H54 (cell line): ENCODE data around the gene TBC1D2B.

Experiments
- DNase-seq: peaks from one replicate; pipeline ENCODE4 v3.0.0; 2011; ENCODE audit warnings: low spot score, mixed read lengths; ENCODE audit not compliant: insufficient read length
- FAIRE-seq: peaks from 3 replicates; lab custom pipeline; 2011; peaks lifted over from hg19 to GRCh38; lab: Jason Lieb, UNC
- POLR2A ChIP-seq: IDR thresholded peaks from 2 replicates; pipeline ENCODE4 v1.6.1; 2011; ENCODE audit warnings: low read depth, mild to moderate bottlenecking, low read length

TBC1D2B gene

GRCh38 chr15:78049691-78050440 lies 27.6 kb downstream of the TBC1D2B start:
- no peak for FAIRE-seq
- TF ChIP-seq POLR2A = no peak
- DNase-seq = no peak

- DNase-seq = no peak
- no peak for FAIRE-seq
- TF ChIP-seq POLR2A = no peak
Measured at GRCh38 chr15:78048628-78048920, 28.9 kb downstream of the TBC1D2B start.

- DNase-seq (no peak), FAIRE-seq (no peak)
- TF ChIP-seq POLR2A = no peak
Measured at GRCh38 chr15:78047761-78048627, 29.5 kb downstream of the TBC1D2B start.

- DNase-seq (no peak), FAIRE-seq (no peak)
- TF ChIP-seq POLR2A = no peak
Measured at GRCh38 chr15:78046796-78047341, 30.6 kb downstream of the TBC1D2B start.

DNA sequence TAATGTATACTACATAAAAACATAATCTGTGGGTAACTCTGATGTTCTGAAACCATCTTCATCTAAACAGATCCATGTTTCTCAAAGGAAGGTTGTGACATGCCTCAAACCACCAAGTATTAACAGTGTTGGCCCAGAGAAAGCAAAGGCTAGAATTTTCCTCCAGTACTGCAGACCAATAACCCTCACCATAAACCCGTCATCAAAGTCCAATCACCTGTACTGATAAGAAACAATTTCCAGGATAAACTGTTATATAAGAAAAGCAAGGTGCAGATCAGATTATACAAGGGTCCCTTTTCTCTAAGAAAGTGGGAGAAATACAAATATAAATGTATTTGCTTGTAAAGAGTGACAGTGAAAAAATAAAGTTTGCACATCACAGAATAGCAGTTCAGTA lies 32.3 kb downstream of the TBC1D2B start:
- FAIRE-seq (no peak), DNase-seq (no peak)
- TF ChIP-seq POLR2A = no peak

DNA sequence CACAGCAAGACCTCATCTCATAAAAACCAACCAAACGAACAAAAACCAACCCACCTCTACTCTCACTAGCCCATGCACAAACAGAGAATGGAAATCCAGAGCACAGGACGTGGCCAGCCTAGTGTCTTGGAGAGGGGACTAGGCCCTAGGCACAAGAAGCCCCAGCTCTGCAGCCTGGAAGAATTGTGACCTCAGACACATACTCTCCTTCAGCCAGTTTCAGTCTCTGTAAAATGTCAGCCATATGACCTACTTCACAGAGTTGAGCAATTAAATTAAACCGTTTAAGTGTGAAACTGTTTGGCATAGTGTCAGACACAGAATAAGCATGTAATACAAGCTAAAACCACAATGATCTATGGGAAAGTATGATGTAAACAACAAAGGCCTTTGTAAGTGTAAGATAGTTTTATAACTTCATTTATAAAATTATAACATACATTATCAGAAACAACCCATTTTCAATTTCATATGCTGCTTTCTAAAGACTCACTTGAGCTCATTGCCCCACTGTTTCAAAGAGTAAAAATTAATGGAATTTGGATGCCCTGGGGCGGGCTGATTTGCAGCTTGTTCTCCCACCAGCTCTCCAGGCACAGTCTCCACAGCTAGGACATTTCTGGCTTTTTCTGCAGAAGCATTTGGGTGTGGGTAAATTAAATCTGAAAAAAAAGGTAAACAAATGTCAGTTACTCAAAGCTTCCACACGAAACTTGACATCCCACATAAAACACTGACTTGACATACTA lies 32.9 kb downstream of the TBC1D2B start:
- DNase-seq = no peak
- no peak for FAIRE-seq
- no peak for TF ChIP-seq POLR2A

GRCh38 chr15:78041946-78042345 lies 35.6 kb downstream of the TBC1D2B start:
- no peak for FAIRE-seq
- TF ChIP-seq POLR2A = no peak
- no peak for DNase-seq

DNA sequence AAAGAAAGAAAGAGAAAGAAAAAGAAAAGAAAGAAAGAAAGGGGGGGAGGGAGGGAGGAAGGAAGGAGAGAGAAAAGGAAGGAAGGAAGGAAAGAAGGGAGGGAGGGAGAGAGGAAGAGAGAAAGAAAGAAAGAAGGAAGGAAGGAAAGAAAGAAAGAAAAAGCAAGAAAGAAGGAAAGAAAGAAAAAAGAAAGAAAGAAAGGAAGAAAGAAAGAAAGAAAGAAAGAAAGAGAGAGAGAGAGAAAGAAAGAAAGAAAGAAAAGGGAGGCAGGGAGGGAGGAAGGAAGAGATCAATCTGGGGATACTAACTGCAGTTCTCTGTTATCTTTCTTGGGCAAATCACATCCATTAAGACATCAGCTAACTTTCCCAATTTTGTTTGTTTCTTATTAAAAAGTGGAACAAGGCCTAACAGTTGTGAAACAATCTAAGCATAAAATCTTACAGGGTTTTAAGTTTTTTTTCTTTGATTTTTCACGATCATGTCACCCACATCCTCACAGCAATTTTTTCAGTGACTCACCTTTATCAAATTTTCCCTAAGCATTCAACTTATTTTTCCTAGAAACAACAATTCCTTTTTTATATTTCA lies 36.8 kb downstream of the TBC1D2B start:
- no peak for DNase-seq
- no peak for TF ChIP-seq POLR2A
- no peak for FAIRE-seq

DNA sequence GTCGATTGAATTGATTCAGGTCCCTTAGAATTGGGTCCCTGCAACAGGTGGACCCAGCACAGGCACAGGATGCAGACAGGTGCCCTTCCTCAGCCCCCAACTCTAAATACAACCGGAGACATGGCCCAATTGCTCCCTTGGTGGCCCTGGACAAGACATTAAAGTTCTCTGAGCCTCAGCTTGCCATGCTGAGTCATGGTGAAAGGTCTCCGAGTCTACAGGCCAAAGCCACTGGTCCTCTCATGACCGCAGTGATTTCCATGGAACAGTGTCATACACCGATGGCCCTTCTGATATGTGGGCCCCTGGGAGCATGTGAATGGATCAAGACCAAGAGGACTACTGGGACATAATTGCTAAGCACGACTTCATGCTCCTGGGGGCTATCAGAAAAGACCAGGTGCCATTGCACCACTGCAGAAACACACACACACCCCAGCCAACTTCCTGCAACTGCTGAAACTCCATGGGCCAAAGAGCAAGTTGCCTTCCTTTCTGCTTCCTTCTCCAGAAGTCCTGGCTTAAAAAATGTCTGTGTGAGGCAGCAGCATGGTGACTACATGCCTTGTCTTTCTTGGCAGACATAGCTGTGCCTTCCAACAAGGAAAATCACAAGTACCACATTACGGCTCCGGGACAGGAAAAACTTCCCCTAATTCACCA lies 38.8 kb downstream of the TBC1D2B start:
- FAIRE-seq = no peak
- TF ChIP-seq POLR2A = no peak
- no peak for DNase-seq

- FAIRE-seq (no peak), DNase-seq (no peak)
- TF ChIP-seq POLR2A = no peak
Measured at GRCh38 chr15:78037779-78038305, 39.7 kb downstream of the TBC1D2B start.

- no peak for TF ChIP-seq POLR2A
- FAIRE-seq (no peak), DNase-seq (no peak)
Measured at GRCh38 chr15:78037328-78037727, 40.2 kb downstream of the TBC1D2B start.

- DNase-seq (no peak), FAIRE-seq (no peak)
- TF ChIP-seq POLR2A = no peak
Measured at GRCh38 chr15:78035861-78036476, 41.5 kb downstream of the TBC1D2B start.
